Testis (tissue), 3 donors: Measurements from ENCODE around the gene LAP3. TPM values are rescaled to one million over a fixed set of nuclear protein-coding genes. Genes with fewer than 3 reads are reported as not detected.

Experiments
- DNase-seq: peaks from one replicate; pipeline ENCODE4 v3.0.0-alpha.2; 2019
- H3K27ac ChIP-seq, 2 donors: fragments of 200-600 bp; sonication (generic); one replicate each; pipeline ENCODE4 v1.5.1; 2019
- H3K27me3 ChIP-seq: fragments of 200-600 bp; sonication (generic); one replicate; pipeline ENCODE4 v1.5.1; 2019
- H3K36me3 ChIP-seq: fragments of 200-600 bp; sonication (generic); one replicate; pipeline ENCODE4 v1.5.1; 2017; ENCODE audit warnings: low read depth; ENCODE audit errors: missing control alignments
- H3K4me1 ChIP-seq: fragments of 200-600 bp; sonication (generic); one replicate; pipeline ENCODE4 v1.5.1; 2019
- H3K4me3 ChIP-seq, 2 donors: fragments of 200-600 bp; sonication (generic); one replicate each; pipeline ENCODE4 v1.5.1; 2017 to 2019
- H3K9me3 ChIP-seq: fragments of 200-600 bp; sonication (generic); one replicate; pipeline ENCODE4 v1.5.1; 2017
- CTCF ChIP-seq, 3 experiments: fragments of 450-650 bp in 2 of 3; fragments of 200-600 bp in 1 of 3; sonication (generic) in 1 of 3; IDR thresholded peaks; one replicate each; pipeline ENCODE4 v1.5.1; 2016 to 2019; ENCODE audit warnings: antibody characterized with exemption in 3 of 3, mild to moderate bottlenecking in 2 of 3, moderate library complexity in 1 of 3
- POLR2A ChIP-seq: fragments of 450-650 bp; IDR thresholded peaks from one replicate; pipeline ENCODE4 v1.6.1; 2017; ENCODE audit warnings: antibody characterized with exemption, mild to moderate bottlenecking, moderate library complexity
- WGBS, 2 donors: methylation state at CpG; one replicate each; pipeline ENCODE4 v1.1.5; 2018; 5-methylcytosine and 5-hydroxymethylcytosine counted together
- intact Hi-C: fragments of 100-400 bp; cut with DNase I; formaldehyde crosslinking; loops from one replicate; pipeline ENCODE4 v1.15.1; 2023; ENCODE audit warnings: low total_unique reads
- polyA plus RNA-seq: library from polyadenylated mRNA; stranded (reverse); fragments of 350-450 nt; fragmentation: Illumina TruSeq; extraction: RNeasy Lipid Tissue Mini Kit (QIAGEN cat#74804); gene quantifications from one replicate; pipeline ENCODE4 v1.2.3, GENCODE V29; 2014; ENCODE audit warnings: low read depth, low replicate concordance; ENCODE audit not compliant: insufficient read depth
- total RNA-seq, 2 donors: library from RNA; depleted of rRNA; stranded (reverse); fragments of >200 nt; gene quantifications; one replicate each; pipeline ENCODE4 v1.2.3, GENCODE V29; 2016

Gene LAP3
- total and polyA plus RNA-seq, 3 donors from 2014 or later = 98.9 to 108 (median 100) TPM

- Histone ChIP-seq H3K27me3 (no peaks in the 10 kb centered on the region), H3K27ac (no peak overlapping the region), H3K9me3 (no peaks in the 10 kb centered on the region), H3K36me3 (no peaks in the 10 kb centered on the region), H3K4me3 (no peak overlapping the region), H3K4me1 (peaks cover 21% of the 10 kb centered on the region)
- WGBS, 2 donors = 56 to 58% methylated on average over 7 of the region's 7 CpGs
- no peak for DNase-seq
- TF ChIP-seq POLR2A (no peak), CTCF (IDR thresholded peaks at IDR 0.05) (no peak)
- intact Hi-C loops = no loop called here
These were observed 4.0 kb downstream of the LAP3 start for GRCh38 chr4:17580969-17581368.

GRCh38 chr4:17583276-17583675, 6.3 kb downstream of the LAP3 start:
- Histone ChIP-seq H3K4me3 (no peak overlapping the region), H3K4me1 (peaks cover 13% of the 10 kb centered on the region), H3K9me3 (no peaks in the 10 kb centered on the region), H3K27me3 (no peaks in the 10 kb centered on the region), H3K27ac (no peak overlapping the region), H3K36me3 (no peaks in the 10 kb centered on the region)
- no peak for DNase-seq
- 91 to 94% methylated on average over 9 of the region's 9 CpGs for WGBS, 2 donors
- TF ChIP-seq CTCF (IDR thresholded peaks at IDR 0.05) (no peak), POLR2A (no peak)
- intact Hi-C loops = no loop called here

GRCh38 chr4:17583941-17584340, 6.9 kb downstream of the LAP3 start:
- Histone ChIP-seq H3K27ac (no peak overlapping the region), H3K9me3 (no peaks in the 10 kb centered on the region), H3K4me1 (peaks cover 6% of the 10 kb centered on the region), H3K36me3 (no peaks in the 10 kb centered on the region), H3K4me3 (no peak overlapping the region), H3K27me3 (no peaks in the 10 kb centered on the region)
- DNase-seq = no peak
- intact Hi-C loops = no loop called here
- WGBS, 2 donors = 94 to 97% methylated on average over 4 of the region's 4 CpGs
- no peak for TF ChIP-seq CTCF (IDR thresholded peaks at IDR 0.05)
- TF ChIP-seq POLR2A = no peak

- WGBS, 2 donors = 85 to 90% methylated on average over 10 of the region's 10 CpGs
- no peaks in the 10 kb centered on the region for H3K36me3 ChIP-seq
- no peak for DNase-seq
These were observed 7.7 kb downstream of the LAP3 start for GRCh38 chr4:17584521-17585213.

More at GRCh38 chr4:17584521-17585213, 7.7 kb downstream of the LAP3 start:
- Histone ChIP-seq H3K27ac (no peak overlapping the region), H3K27me3 (no peaks in the 10 kb centered on the region), H3K4me3 (no peak overlapping the region), H3K4me1 (peaks cover 3% of the 10 kb centered on the region), H3K9me3 (no peaks in the 10 kb centered on the region)
- intact Hi-C loops = no loop called here
- TF ChIP-seq POLR2A (no peak), CTCF (IDR thresholded peaks at IDR 0.05) (no peak)
